Gastroesophageal sphincter (tissue), 3 donors: ENCODE measurements around the gene MRPL58.

Experiments
- EP300 ChIP-seq: sonication (generic); formaldehyde crosslinking; IDR thresholded peaks from one replicate; pipeline ENCODE4 v1.6.1; 2017; ENCODE audit warnings: antibody characterized with exemption, mild to moderate bottlenecking
- POLR2A ChIP-seq, 2 donors: fragments of 450-650 bp; IDR thresholded peaks; one replicate each; pipeline ENCODE4 v1.6.1; 2017; ENCODE audit warnings: antibody characterized with exemption in 2 of 2, mild to moderate bottlenecking in 2 of 2, moderate library complexity in 1 of 2
- POLR2AphosphoS5 ChIP-seq: sonication (generic); formaldehyde crosslinking; IDR thresholded peaks from one replicate; pipeline ENCODE4 v1.6.1; 2017; ENCODE audit warnings: antibody characterized with exemption
- TF ChIP-seq, protein P1 (sequence below), 4 experiments: fragments of 200-600 bp in 2 of 4; fragments of 450-650 bp in 2 of 4; sonication (generic) in 1 of 4; IDR thresholded peaks; one replicate each; pipeline ENCODE4 v1.5.1; 2017 to 2019; ENCODE audit warnings: antibody characterized with exemption in 4 of 4, mild to moderate bottlenecking in 2 of 4, moderate library complexity in 2 of 4

DNA sequence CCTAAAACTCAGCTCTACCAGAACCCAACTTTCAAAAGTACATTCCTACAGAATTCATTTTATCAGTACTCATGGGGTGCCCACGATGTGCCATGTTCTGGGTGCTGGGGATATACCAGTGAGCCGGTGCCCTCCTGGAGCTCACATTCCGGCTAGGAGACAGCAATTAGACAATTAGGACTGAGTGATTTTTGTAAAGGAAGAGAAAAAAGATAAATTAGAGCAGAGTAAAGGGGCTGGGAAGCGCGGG is 449 bp upstream of the MRPL58 start:
- TF ChIP-seq, protein P1, sequence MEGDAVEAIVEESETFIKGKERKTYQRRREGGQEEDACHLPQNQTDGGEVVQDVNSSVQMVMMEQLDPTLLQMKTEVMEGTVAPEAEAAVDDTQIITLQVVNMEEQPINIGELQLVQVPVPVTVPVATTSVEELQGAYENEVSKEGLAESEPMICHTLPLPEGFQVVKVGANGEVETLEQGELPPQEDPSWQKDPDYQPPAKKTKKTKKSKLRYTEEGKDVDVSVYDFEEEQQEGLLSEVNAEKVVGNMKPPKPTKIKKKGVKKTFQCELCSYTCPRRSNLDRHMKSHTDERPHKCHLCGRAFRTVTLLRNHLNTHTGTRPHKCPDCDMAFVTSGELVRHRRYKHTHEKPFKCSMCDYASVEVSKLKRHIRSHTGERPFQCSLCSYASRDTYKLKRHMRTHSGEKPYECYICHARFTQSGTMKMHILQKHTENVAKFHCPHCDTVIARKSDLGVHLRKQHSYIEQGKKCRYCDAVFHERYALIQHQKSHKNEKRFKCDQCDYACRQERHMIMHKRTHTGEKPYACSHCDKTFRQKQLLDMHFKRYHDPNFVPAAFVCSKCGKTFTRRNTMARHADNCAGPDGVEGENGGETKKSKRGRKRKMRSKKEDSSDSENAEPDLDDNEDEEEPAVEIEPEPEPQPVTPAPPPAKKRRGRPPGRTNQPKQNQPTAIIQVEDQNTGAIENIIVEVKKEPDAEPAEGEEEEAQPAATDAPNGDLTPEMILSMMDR (IDR thresholded peaks at IDR 0.05) = no peak
- TF ChIP-seq POLR2A (IDR thresholded peaks at IDR 0.05) = no peak
- TF ChIP-seq POLR2AphosphoS5 = no peak
- TF ChIP-seq EP300 = no peak
